Osteoblast (primary cell): Measurements from ENCODE around the gene ZNF784. TPM values are rescaled to one million over a fixed set of nuclear protein-coding genes. Genes with fewer than 3 reads are reported as not detected.

Source experiments
- DNase-seq: peaks from one replicate; pipeline ENCODE4 v3.0.0; 2011; ENCODE audit warnings: low spot score, mixed read lengths; ENCODE audit not compliant: insufficient read length; ENCODE audit errors: missing footprints
- H2AFZ ChIP-seq: 2 replicates; pipeline ENCODE4 v1.6.0; 2011; ENCODE audit warnings: mild to moderate bottlenecking, low read length
- H3K27ac ChIP-seq: 2 replicates; pipeline ENCODE4 v1.5.1; 2011; ENCODE audit warnings: mild to moderate bottlenecking, low read depth, low read length, moderate library complexity
- H3K27me3 ChIP-seq: 2 replicates; pipeline ENCODE4 v1.6.0; 2012; ENCODE audit warnings: mild to moderate bottlenecking, control low read depth, inconsistent platforms, low read length, moderate library complexity; ENCODE audit not compliant: insufficient read depth
- H3K36me3 ChIP-seq: 2 replicates; pipeline ENCODE4 v1.5.1; 2011; ENCODE audit warnings: mild to moderate bottlenecking, low read length, control low read depth, moderate library complexity; ENCODE audit not compliant: insufficient read depth
- H3K4me1 ChIP-seq: 2 replicates; pipeline ENCODE4 v1.5.1; 2011; ENCODE audit warnings: mild to moderate bottlenecking, low read length, control low read depth, moderate library complexity; ENCODE audit not compliant: insufficient read depth
- H3K4me2 ChIP-seq: 2 replicates; pipeline ENCODE4 v1.6.0; 2011; ENCODE audit warnings: mild to moderate bottlenecking, low read length; ENCODE audit not compliant: insufficient read depth
- H3K4me3 ChIP-seq: fragments of 200-600 bp; sonication (generic); 3 replicates; pipeline ENCODE4 v1.5.1; 2012; ENCODE audit warnings: mild to moderate bottlenecking, low read length, inconsistent platforms; ENCODE audit not compliant: insufficient read depth
- H3K79me2 ChIP-seq: 2 replicates; pipeline ENCODE4 v1.6.0; 2012; ENCODE audit warnings: mild to moderate bottlenecking, low read length, control low read depth, inconsistent platforms; ENCODE audit not compliant: insufficient read depth
- H3K9me3 ChIP-seq: 2 replicates; pipeline ENCODE4 v1.5.1; 2011; ENCODE audit warnings: low read depth, low read length, control low read depth
- H4K20me1 ChIP-seq: 2 replicates; pipeline ENCODE4 v1.6.0; 2012; ENCODE audit warnings: mild to moderate bottlenecking, low read length, control low read depth; ENCODE audit not compliant: insufficient read depth
- CTCF ChIP-seq: IDR thresholded peaks from 2 replicates; pipeline ENCODE4 v1.5.1; 2011; ENCODE audit warnings: mild to moderate bottlenecking, low read depth, low read length, moderate library complexity; ENCODE audit errors: extremely low read depth
- total RNA-seq: library from RNA; depleted of rRNA; stranded (reverse); fragments of >200 nt; gene quantifications from 2 replicates; pipeline ENCODE4 v1.2.3, GENCODE V29; 2012

Gene ZNF784
- total RNA-seq, 1 donor: 8.7 TPM

GRCh38 chr19:55642153-55643002, 18.0 kb upstream of the ZNF784 start:
- Histone ChIP-seq H3K4me1 (peaks cover 27% of the 10 kb centered on the region), H3K27ac (peak overlapping the region; percentile 72), H4K20me1 (no peaks in the 10 kb centered on the region), H3K27me3 (no peaks in the 10 kb centered on the region), H3K4me2 (peak overlapping the region; percentile 98), H3K9me3 (no peaks in the 10 kb centered on the region), H2AFZ (no peak overlapping the region), H3K79me2 (peaks cover 46% of the 10 kb centered on the region), H3K4me3 (peak overlapping the region; percentile 85), H3K36me3 (peaks cover 15% of the 10 kb centered on the region)
- DNase-seq: peak; percentile 95
- no peak for TF ChIP-seq CTCF

GRCh38 chr19:55641426-55642152, 17.2 kb upstream of the ZNF784 start:
- peak; percentile 78 for DNase-seq
- Histone ChIP-seq H2AFZ (peak overlapping the region; percentile 22), H3K79me2 (peaks cover 50% of the 10 kb centered on the region), H3K4me2 (peak overlapping the region; percentile 98), H3K4me3 (peak overlapping the region; percentile 85), H3K9me3 (no peaks in the 10 kb centered on the region), H3K36me3 (peaks cover 15% of the 10 kb centered on the region), H3K27ac (peak overlapping the region; percentile 61), H3K4me1 (peaks cover 25% of the 10 kb centered on the region), H4K20me1 (no peaks in the 10 kb centered on the region), H3K27me3 (no peaks in the 10 kb centered on the region)
- no peak for TF ChIP-seq CTCF

- DNase-seq: peak; percentile 98
- Histone ChIP-seq H2AFZ (peak within 1 kb of the TSS; percentile 81), H3K4me3 (peak within 1 kb of the TSS; percentile 85), H4K20me1 (peaks cover 6% of the 10 kb centered on the region), H3K9me3 (no peaks in the 10 kb centered on the region), H3K27ac (peak within 1 kb of the TSS; percentile 80), H3K27me3 (no peaks in the 10 kb centered on the region), H3K4me1 (peaks cover 33% of the 10 kb centered on the region), H3K4me2 (peak within 1 kb of the TSS; percentile 98), H3K79me2 (peaks cover 58% of the 10 kb centered on the region), H3K36me3 (peaks cover 15% of the 10 kb centered on the region)
- no peak for TF ChIP-seq CTCF
Observed at GRCh38 chr19:55640577-55641425, 16.4 kb upstream of the ZNF784 start, which contains the start of gene ZNF580. Gene ZNF580 (plus strand): TSS chr19:55641002. CDS start chr19:55642509, 1,507 bp downstream.
